SW480 (cell line): ENCODE data around the gene PARP9.
"Not testable (repeated sequence)": the region's sequence is repeated elsewhere in the genome, so short reads cannot be mapped to it uniquely, and the experiment has no call there.

Experiments used
- DNase-seq: peaks from one replicate; pipeline ENCODE4 v3.0.0-alpha.2; 2016; ENCODE audit warnings: low spot score

The PARP9 gene

DNA sequence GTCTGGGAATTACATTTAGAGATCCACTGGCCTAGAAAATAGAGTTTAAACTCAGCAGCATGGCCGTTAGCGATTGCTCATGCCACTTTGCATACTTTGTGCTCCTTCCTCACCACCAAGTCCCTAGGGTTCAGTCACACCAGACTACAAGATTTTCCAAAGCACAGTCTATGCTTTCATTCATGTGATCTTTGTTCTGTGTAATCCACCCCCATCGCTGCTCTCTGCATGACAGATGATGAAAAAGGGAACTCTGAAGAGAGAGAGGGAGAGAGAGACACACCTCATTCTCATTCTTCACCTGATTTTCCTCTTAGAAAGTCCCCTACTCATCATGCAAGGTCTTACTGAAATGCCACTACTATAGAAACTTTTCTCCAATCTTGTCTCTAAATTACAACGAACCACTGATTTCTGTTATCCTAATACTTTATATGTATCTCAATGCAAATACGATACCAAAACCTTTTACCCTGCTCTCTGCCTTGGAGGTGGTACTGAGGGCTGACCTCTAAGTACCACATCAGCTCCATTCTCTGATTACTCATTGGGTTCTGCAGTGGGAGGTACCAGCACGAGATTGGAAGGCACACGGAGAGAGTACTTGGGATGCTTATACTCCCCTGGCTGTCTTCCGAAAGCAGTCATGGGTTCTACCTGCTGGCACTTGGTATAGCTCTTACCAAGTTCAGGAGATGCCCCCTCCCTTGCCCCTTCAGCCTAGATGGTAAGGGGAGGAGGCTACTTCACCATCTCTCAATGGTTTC lies 12.3 kb upstream of the PARP9 start:
- no peak for DNase-seq

DNA sequence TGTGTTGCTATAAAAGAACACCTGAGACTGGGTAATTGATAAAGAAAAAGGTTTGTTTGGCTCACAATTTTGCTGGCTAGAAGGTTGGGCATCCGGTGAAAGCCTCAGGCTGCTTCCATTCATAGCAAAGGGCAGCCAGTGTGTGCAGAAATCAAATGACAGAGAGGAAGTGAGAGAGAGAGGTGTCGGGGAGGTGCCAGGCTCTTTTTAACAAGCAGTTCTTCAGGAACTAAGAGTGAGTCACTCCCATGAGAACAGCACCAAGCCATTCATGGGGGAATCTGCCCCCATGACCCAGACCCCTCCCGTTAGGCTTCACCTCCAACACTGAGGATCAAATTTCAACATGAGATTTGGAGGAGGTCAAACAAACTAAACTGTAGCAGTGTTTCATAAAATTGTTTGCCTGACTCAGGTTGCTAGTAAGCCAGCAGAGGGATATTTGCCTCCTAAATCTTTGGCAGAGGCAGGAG lies 8.9 kb upstream of the PARP9 start:
- peak; percentile 52 for DNase-seq

DNA sequence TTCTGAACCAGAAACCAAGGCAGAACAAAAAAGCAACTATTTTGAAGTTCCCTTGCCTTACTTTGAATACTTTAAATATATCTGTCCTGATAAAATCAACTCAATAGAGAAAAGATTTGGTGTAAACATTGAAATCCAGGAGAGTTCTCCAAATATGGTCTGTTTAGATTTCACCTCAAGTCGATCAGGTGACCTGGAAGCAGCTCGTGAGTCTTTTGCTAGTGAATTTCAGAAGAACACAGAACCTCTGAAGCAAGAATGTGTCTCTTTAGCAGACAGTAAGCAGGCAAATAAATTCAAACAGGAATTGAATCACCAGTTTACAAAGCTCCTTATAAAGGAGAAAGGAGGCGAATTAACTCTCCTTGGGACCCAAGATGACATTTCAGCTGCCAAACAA lies 4.7 kb upstream of the PARP9 start:
- no peak for DNase-seq

DNA sequence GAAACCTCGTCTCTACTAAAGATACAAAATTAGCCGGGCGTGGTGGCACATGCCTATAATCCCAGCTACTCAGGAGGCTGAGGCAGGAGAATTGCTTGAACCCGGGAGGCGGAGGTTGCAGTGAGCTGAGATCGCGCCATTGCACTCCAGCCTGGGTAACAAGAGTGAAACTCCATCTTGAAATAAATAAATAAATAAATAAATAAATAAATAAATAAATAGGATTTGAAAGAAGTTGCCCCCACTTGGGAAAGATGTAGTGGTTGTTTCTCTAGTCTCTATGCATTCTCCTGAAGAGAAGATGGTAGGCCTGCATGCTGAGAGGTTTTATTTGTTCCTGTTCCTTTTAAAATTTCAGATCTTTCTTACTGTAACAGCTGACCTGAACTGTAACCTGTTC lies 4.0 kb upstream of the PARP9 start:
- DNase-seq: not testable (repeated sequence)

DNA sequence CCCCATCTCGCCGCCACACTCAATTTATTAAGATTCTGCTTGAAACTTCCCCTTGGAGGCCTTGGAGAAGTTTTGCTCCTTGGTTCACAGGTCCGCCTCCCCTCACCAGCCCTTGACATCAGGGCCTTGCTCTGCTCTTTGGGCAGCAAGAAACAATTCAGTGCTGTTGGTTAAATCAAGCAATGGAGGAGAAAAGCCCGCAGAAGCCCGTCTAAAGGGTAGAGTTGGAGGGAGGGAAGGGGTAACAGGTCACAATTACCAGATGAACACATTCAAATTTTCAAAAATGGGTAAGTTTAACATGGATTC lies 429 bp downstream of the PARP9 start:
- DNase-seq: no peak

DNA sequence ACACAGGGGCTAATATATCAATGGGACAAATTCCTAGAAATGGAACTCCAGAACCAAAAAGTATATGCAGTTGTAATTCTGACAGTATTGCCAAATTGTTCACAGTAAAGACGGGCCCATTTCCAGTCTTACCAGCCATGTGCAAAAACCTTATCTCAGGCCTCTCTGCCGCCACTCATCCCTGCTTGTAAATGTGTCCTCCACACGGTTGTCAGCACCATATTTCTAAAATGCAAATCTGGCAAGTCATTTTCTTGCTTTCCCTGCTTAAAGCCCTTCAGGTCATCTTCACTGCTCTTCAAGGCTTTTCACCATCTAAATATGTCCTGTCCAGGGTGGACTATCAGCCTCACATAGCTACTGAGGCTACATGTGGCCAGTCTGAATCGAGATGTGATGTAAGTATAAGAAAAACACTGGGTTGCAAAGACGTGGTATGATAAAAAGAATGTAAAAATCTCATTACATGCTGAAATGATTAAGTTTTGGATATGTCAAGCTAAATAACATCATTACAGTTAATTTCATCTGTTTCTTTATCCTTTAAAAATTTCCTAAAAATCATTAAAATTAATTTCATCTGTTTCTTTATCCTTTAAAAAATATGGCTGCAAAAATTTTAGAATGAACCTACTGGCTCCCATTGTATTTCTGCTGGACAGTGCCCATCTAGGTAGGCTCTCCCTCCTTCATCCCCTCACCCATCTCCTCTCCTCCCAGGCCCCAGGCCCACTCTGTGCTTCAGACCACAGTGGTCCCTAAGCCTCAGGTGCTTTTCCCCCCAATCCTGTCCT lies 980 bp downstream of the PARP9 start:
- no peak for DNase-seq

DNA sequence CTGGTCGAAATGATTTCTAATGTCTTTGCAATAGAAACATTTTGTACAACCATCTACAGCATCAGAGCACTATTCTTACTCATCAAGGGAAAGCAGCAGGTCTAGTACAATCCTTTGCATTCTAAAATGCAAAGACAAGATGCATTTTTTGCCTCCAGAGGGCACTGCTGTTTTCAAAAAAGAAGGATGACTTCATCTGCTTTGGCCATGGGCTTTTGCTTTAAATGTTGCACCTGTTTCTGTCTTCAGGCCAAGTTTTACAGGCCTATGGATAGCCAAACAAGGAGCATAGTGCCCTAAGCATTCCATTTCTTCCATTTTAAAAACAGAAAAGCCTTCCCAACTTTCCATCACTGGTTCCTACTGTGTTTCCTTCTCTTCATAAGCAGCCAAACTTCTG lies 3.4 kb downstream of the PARP9 start:
- peak; percentile 67 for DNase-seq

DNA sequence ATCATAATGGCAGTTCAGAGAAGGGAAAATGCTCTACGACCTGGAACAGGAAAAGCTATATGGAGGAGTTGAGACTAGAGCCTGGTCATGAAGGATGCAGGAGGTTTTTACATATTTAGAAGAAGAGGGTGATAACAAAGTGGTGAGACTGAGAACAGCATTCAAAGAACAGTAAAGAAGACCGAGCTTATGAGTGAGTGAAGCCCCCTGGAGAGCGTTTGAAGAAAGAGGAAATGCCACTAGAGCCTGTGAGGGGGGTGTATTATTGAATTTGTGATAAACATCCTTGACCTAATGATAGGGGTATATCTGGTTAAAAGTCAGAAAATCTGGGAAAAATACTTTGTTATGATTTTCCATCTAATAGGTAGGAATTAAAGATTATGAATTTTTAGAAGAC lies 4.2 kb downstream of the PARP9 start:
- no peak for DNase-seq

DNA sequence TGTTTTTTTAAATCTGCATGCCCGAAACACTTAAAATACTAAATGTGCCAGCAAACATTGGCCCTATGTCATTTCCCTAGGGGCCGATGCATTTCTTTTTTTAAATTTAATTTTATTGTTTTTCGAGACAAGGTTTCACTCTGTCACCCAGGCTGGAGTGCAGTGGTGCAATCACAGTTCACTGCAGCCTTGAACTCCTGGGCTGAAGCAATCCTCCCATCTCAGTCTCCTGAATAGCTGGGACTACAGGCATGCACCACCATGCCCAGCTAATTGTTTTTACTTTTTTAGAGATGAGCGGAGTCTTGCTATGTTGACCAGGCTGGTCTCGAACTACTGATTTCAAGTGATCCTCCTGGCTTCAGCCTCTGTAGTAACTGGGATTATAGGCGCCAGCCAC lies 5.5 kb downstream of the PARP9 start:
- no peak for DNase-seq

DNA sequence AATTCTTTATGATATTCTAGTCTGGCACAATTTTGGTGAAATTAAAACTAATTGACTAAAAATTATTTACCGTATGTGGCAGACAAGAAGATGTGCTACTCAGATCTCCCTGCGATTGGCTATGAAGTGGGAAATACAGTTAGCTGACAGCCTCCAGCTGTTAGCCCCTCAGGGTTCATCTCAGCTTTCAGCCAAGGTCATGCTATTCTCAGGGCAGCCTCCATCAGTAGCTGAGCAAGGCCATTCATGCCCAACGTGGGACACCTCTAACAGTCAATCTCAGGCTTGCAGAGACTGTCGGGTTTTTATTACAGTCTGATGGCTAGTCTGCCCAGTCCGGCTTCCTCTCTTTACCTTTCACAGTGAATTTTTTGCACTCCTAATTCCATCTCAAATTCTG lies 6.7 kb downstream of the PARP9 start:
- DNase-seq: no peak

DNA sequence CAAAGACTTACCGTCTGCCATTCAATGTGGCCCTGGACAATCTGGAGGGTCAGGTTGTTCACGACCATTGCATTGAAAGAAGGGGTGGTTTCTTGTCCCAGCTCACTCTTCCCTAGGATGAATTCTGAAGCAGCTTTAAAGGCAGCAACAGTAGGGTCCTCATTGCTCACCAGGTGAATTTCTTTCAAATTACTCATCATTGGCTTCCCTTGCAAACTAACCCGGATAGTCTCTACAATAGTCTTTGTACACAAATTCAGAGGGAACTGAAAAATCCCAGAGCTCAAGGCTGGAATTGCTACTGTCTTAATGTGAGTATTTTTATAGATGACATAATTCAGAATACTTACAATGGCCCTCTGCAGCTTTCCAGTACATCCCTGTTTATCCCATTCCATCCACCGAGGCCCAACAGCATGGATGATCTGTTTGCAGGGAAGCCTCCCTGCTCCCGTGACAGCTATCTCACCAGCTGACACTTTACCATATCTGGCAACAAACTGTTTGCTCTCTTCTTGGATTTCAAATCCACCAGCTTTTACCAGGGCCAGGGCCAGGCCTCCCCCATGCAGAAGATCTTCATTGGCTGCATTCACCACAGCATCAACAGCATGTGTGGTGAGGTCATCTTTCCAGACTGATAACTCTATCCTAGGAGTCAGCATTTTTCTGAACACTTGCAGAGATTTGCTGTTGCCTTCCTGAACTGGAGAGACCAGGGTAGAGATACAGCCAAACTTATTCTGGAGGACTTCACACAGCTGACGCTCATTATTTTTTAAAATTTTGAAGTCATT lies 8.6 kb downstream of the PARP9 start:
- no peak for DNase-seq

DNA sequence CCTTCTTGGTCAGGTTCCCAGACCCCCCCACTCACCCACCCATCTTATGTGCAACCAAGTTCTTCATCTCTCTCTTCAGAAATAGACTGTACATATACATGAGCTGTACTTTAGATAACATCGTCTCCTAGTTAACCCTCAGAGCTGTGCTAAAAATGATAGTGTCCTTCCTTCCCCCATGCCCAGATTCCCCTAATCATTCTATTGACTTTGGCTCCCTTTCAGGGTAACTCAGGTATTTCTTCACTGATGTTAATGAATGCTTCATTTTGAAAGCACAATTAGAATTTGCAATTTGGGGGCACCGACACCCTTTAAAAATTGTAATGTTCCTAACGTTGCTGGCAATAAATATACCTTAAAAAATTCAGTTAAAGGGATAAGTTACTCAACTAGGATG lies 10.9 kb downstream of the PARP9 start:
- no peak for DNase-seq

DNA sequence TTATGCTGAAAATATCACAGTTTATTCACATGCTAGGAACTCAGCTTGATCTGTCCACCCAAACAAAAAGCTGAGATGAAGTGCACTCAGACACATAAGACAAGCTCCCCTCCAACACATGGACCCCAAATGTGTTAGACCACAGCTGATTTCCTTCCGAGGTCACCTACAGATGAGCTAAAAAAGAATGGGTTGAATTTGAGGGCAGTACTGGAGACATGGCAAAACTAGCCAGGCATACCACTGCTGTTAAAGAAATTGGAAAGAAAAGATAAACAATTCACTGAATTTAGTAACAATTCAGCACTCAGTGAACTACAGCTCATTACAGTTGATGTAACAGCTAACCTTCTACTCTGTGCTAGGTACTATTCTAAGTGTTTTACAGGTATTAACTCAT lies 15.5 kb downstream of the PARP9 start:
- no peak for DNase-seq

DNA sequence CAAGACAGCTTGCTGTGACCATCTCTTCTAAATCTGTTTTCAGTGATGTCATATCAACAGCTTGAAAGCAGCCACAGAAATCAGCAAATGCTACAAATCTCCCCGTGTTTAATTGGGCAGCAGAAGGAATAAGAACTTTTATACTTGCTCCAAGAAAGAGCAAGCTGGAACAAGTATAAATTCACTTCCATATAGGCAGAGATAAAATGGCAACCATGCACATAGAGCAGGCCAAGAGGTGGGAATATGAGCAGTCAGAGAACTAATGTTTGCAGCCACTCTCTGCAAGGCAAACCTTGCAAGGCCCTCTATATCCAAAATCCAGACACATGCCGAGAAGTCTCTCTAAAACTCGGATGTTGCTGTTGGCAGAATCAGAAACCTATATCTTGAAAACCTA lies 16.0 kb downstream of the PARP9 start:
- no peak for DNase-seq

DNA sequence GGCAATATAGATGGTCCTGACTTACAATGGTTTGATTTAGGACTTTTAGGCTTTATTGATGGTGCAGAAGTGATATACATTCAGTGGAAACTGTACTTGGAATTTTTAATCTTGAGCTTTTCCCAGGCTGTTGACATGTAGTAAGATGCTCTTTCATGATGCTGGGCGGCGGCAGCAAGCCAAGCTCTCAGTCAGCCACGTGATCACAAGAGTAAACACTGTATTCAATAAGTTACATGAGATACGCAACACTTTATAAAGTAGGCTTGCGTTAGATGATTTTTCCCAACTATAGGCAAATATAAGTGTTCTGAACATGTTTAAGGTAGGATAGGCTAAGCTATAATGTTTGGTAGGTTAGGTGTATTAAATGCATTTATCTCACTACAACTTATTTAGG lies 17.9 kb downstream of the PARP9 start:
- no peak for DNase-seq

DNA sequence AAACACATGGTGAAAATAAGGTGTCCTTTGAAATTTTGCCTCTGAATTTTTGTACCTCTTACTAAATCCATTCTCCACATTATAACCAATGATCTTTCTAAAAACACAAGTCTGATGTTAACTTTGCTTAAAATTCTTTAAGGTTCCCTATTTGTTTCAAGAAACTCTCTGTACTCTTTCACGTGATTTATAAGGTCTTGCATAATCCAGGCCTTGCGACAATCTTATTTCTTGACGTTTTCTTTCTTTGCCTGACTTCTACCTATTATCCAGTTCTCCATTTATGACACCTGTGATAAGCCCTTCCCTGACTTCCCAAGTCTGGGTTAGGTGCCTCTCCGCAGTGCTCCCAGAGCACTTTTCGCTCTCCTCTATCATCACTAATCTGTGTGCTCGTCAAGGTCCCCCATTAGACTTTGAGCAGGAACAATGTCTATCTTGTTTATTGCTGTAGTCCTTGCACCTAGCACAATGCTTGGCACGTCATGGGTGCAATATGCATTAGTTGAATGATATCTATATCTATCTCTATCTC lies 25.1 kb downstream of the PARP9 start:
- no peak for DNase-seq

DNA sequence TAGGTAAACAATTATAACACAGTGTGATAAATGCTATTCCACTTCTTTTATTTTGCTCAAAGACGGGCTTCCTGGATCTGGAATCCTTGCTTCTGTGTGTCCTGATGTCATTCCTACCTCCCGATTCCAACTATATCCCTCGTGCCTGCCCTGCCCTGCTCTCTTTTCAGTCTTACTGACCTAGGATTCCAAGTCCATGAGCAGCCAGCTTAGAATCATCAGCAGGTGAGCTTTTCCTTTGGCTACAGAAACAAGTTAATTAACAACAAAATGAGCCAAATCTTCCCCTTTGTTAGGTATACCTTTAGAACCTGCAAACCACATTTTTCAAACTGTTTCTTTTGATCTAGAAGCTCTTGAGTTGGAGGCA lies 27.5 kb downstream of the PARP9 start:
- DNase-seq: no peak

DNA sequence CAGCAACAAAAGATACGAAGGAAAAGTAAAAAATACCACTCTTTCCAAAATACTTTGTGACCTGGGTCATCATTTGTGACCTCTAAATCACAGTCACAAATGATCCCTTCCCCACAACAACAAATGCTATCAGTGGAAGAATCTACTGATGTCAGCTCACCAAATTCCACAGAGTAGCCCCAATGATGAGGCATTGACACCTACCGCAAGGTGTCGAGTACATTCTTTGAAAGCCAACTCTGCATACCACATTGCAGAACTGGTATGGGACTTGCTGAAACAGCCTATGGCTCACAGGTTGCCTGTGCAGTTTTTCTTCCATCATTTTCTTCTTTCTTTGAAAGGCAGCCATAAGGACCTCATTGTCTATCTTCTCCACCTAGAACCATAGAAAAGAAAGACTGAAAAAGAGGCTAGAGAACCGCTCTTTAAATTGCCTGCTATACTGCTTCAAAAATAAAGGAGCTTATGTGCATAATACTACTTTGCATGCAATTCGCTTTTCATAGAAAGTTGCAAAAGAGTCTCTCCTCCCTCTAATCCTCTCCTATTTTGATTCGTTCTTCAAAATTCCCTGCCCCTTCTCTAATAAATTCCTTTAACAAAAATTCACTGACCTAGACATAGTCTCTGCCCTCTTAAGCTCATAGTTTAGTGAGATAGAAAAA lies 28.0 kb downstream of the PARP9 start:
- no peak for DNase-seq

DNA sequence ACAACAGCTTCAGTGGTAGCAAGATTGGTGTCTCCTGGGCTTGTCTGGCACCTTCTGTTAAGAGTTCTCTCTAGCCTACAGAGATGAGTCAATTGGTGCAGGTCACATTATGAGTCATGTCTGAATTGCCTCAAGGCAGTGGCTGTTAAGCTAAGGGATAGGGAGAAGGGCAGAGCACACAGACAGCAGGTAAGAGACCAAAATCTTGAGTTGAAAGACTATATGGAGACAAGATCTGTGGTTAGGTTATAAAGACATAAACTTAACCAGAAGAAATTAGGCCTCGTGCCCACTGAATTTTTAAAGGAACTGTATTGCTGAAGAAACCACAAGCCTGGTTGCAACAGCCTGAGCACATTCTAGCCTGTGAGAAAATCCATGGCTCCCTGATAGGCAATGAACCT lies 30.2 kb downstream of the PARP9 start:
- DNase-seq: peak; percentile 66

DNA sequence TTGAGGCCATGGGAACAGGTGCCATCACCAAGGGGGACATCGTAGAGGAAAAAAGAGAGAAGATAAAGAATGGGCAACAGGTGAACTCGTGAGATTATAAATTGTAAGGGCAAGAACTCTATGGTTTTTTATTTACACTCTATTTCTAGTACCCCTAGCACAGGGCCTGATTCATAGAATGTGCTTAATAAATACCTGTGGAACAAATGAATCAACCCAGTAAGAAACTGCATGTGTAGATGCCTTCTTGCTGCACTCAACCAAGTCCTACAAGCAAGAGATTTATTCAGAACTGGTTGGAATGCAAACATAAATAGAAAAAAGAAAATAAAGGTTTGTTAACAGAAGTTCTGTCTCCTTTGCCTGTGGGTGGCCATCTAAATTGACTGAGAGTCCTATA lies 30.6 kb downstream of the PARP9 start:
- DNase-seq: no peak

DNA sequence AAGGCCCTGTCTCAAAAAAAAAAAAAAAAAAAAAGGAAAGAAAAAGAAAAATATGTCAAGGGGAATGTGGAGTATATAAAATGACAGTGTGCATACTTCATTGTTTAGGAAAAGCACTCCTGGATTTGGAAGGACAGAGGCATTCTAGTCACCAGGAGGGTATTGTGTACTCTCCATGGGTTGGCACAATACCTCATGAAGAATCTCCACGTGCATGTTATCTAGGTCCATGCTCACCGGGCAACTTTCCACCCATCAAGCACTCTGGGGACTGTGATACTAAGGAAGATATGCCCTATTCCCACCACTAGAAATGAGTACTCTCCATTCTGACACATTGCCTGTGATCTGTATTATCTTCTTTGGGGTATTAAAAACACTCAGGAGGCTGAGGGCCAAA lies 33.9 kb downstream of the PARP9 start:
- no peak for DNase-seq

DNA sequence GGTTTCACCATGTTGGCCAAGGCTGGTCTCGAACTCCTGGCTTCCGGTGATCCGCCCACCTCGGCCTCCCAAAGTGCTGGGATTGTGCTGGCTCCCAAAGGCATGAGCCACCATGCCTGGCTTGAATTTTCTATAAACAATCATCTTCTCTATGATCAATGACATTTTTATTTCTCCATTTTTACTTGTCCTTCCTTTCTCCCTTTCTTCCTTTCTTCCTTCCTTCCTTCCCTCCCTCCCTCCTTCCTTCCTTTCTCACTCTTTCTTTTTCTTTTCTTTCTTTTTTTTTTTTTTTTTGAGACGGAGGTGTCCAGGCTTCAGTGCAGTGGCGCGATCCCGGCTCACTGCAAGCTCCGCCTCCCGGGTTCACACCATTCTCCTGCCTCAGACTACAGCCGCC lies 40.8 kb downstream of the PARP9 start:
- DNase-seq: no peak
